HepG2 (cell line): ENCODE results near the gene NMT2. TPM values are rescaled to one million over a fixed set of nuclear protein-coding genes. Genes with fewer than 3 reads are reported as not detected.

Experiments used
- CHCHD3 ChIP-seq: sonication (generic); formaldehyde crosslinking; IDR thresholded peaks from 2 replicates; pipeline ENCODE4 v1.8.0; 2022; ENCODE audit warnings: mild to moderate bottlenecking, missing genetic modification reagents, moderate library complexity
- FOXO4 ChIP-seq: sonication (generic); formaldehyde crosslinking; conservative IDR thresholded peaks from 2 replicates; pipeline ENCODE4 v1.8.1; 2023; ENCODE audit warnings: missing genetic modification reagents
- FOXP1 ChIP-seq, 2 experiments: fragments of 450-650 bp in 1 of 2; IDR thresholded peaks; 2 replicates each; pipeline ENCODE4 v1.6.1; 2017 to 2018; ENCODE audit warnings: antibody characterized with exemption in 1 of 2
- GABPA ChIP-seq, 2 experiments: IDR thresholded peaks; 2 replicates each; pipeline ENCODE4 v1.6.1; 2011 to 2016; ENCODE audit warnings: low read depth in 2 of 2, low read length in 1 of 2, missing biosample characterization in 1 of 2, missing genetic modification characterization in 1 of 2
- MAZ ChIP-seq, 2 experiments: sonication (generic) in 1 of 2; formaldehyde crosslinking in 1 of 2; IDR thresholded peaks; 2 replicates each; pipeline versions ENCODE4 v1.5.0 to v1.6.1; 2012 to 2020; ENCODE audit warnings: low read depth in 2 of 2, mild to moderate bottlenecking in 2 of 2, borderline replicate concordance in 1 of 2, improper control_type of control experiment in 1 of 2, low read length in 1 of 2, missing genetic modification reagents in 1 of 2, moderate library complexity in 1 of 2
- NBN ChIP-seq: fragments of 450-650 bp; conservative IDR thresholded peaks from 2 replicates; pipeline ENCODE4 v1.6.1; 2017
- NR2F1 ChIP-seq, 2 experiments: fragments of 450-650 bp in 1 of 2; formaldehyde crosslinking in 1 of 2; IDR thresholded peaks; 2 replicates each; pipeline versions ENCODE4 v1.5.0 to v1.6.1; 2016 to 2020; ENCODE audit warnings: mild to moderate bottlenecking in 1 of 2, missing compliant biosample characterization in 1 of 2, missing genetic modification reagents in 1 of 2, moderate library complexity in 1 of 2
- PCBP1 ChIP-seq: fragments of 200-400 bp; formaldehyde crosslinking; IDR thresholded peaks from 2 replicates; pipeline ENCODE4 v1.6.1; 2017; ENCODE audit warnings: mild to moderate bottlenecking, low read depth, low read length, borderline replicate concordance
- POGZ ChIP-seq: sonication (generic); formaldehyde crosslinking; IDR thresholded peaks from 2 replicates; pipeline ENCODE4 v1.4.0; 2020; ENCODE audit warnings: mild to moderate bottlenecking, missing genetic modification reagents
- PRPF4 ChIP-seq: fragments of 200-400 bp; formaldehyde crosslinking; IDR thresholded peaks from 2 replicates; pipeline ENCODE4 v1.6.1; 2016; ENCODE audit warnings: low read length, low read depth; ENCODE audit not compliant: poor library complexity, severe bottlenecking
- RFXAP ChIP-seq: sonication (generic); formaldehyde crosslinking; IDR thresholded peaks from 2 replicates; pipeline ENCODE4 v1.4.0; 2020; ENCODE audit warnings: missing genetic modification reagents, borderline replicate concordance
- SATB2 ChIP-seq: sonication (generic); formaldehyde crosslinking; IDR thresholded peaks from 2 replicates; pipeline ENCODE4 v1.5.0; 2020; ENCODE audit warnings: missing genetic modification reagents
- WIZ ChIP-seq: sonication (generic); formaldehyde crosslinking; IDR thresholded peaks from 2 replicates; pipeline ENCODE4 v1.5.1; 2020; ENCODE audit warnings: mild to moderate bottlenecking, missing genetic modification reagents
- ZBTB38 ChIP-seq: sonication (generic); formaldehyde crosslinking; IDR thresholded peaks from 2 replicates; pipeline ENCODE4 v1.5.1; 2020; ENCODE audit warnings: mild to moderate bottlenecking, missing genetic modification reagents
- ZC3H13 ChIP-seq: sonication (generic); formaldehyde crosslinking; IDR thresholded peaks from 2 replicates; pipeline ENCODE4 v1.8.1; 2023; ENCODE audit warnings: mild to moderate bottlenecking, missing genetic modification reagents, moderate library complexity
- ZNF143 ChIP-seq: sonication (generic); formaldehyde crosslinking; IDR thresholded peaks from 2 replicates; pipeline ENCODE4 v1.4.0; 2020; ENCODE audit warnings: missing genetic modification reagents
- ZNF333 ChIP-seq: sonication (generic); formaldehyde crosslinking; IDR thresholded peaks from 2 replicates; pipeline ENCODE4 v1.4.0; 2020; ENCODE audit warnings: mild to moderate bottlenecking, missing genetic modification reagents, borderline replicate concordance
- ZNF550 ChIP-seq: sonication (generic); formaldehyde crosslinking; IDR thresholded peaks from 2 replicates; pipeline ENCODE4 v1.4.0; 2020; ENCODE audit warnings: mild to moderate bottlenecking, missing genetic modification reagents, borderline replicate concordance
- ZNF746 ChIP-seq: sonication (generic); formaldehyde crosslinking; IDR thresholded peaks from 2 replicates; pipeline ENCODE4 v1.8.0; 2022; ENCODE audit warnings: mild to moderate bottlenecking, missing genetic modification reagents
- ZNF773 ChIP-seq: sonication (generic); formaldehyde crosslinking; IDR thresholded peaks from 2 replicates; pipeline ENCODE4 v1.4.0; 2020; ENCODE audit warnings: missing genetic modification reagents, borderline replicate concordance
- polyA plus RNA-seq, 8 experiments: library from polyadenylated mRNA; depleted of rRNA in 3 of 8; stranded (reverse) in 7 of 8; unstranded in 1 of 8; fragments of >200 nt; fragmentation: Illumina TruSeq in 4 of 8; extraction: Trizol in 4 of 8; gene quantifications; 2 replicates each; pipeline versions ENCODE4 v1.2.1 to v1.2.3, GENCODE V29; 2011 to 2016; ENCODE audit warnings: low read depth in 4 of 8, missing spikeins in 1 of 8, mixed read lengths in 1 of 8; ENCODE audit not compliant: insufficient read depth in 1 of 8
- total RNA-seq, 5 experiments: library from RNA; depleted of rRNA; stranded (reverse); fragments of >200 nt; fragmentation: Illumina TruSeq; extraction: Trizol; gene quantifications; 2 replicates each; pipeline ENCODE4 v1.2.3, GENCODE V29; 2016; ENCODE audit warnings: low read depth in 1 of 5
- TF ChIP-seq, protein P1 (sequence below): sonication (generic); formaldehyde crosslinking; IDR thresholded peaks from 2 replicates; pipeline ENCODE4 v1.5.0; 2020; ENCODE audit warnings: mild to moderate bottlenecking, missing genetic modification reagents
- TF ChIP-seq, protein P2 (sequence below): sonication (generic); formaldehyde crosslinking; IDR thresholded peaks from 2 replicates; pipeline ENCODE4 v1.9.0; 2021; ENCODE audit warnings: missing genetic modification reagents, borderline replicate concordance

Gene NMT2
- total and polyA plus RNA-seq, 2 of the 13 experiments (the other 11 are each of a cell fraction or from before 2014, with no cell fraction given) = 10.1 to 23.8 TPM

DNA sequence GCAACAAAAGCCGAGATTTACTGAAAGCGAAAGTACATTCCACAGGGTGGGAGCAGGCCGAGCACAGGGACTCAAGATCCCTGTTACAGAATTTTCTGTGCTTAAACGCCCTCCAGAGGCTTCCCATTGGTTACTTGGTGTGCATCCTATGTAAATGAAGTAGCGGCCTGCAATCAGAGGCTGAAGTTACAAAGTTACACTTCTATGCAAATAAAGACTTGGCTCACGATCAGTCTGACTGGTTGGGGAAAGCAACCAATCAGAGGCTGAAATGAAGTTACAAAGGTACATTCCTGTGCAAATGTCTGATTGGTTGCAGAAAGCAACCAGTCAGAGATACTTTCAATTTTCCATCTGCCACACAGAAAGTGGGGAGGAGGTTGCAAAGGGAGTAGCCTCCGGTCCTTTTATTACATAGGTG lies 84.0 kb downstream of the NMT2 start (continued):
- TF ChIP-seq ZNF333 = no peak
- no peak for TF ChIP-seq PRPF4
- TF ChIP-seq NR2F1 (CRISPR knock-in tag; IDR thresholded peaks at IDR 0.05) = no peak
- TF ChIP-seq, protein P1, sequence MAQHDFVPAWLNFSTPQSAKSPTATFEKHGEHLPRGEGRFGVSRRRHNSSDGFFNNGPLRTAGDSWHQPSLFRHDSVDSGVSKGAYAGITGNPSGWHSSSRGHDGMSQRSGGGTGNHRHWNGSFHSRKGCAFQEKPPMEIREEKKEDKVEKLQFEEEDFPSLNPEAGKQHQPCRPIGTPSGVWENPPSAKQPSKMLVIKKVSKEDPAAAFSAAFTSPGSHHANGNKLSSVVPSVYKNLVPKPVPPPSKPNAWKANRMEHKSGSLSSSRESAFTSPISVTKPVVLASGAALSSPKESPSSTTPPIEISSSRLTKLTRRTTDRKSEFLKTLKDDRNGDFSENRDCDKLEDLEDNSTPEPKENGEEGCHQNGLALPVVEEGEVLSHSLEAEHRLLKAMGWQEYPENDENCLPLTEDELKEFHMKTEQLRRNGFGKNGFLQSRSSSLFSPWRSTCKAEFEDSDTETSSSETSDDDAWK (CRISPR knock-in tag) = no peak
- TF ChIP-seq RFXAP = no peak
- TF ChIP-seq CHCHD3 (CRISPR knock-in tag) = no peak
- TF ChIP-seq WIZ (CRISPR knock-in tag) = no peak
- TF ChIP-seq, protein P2, sequence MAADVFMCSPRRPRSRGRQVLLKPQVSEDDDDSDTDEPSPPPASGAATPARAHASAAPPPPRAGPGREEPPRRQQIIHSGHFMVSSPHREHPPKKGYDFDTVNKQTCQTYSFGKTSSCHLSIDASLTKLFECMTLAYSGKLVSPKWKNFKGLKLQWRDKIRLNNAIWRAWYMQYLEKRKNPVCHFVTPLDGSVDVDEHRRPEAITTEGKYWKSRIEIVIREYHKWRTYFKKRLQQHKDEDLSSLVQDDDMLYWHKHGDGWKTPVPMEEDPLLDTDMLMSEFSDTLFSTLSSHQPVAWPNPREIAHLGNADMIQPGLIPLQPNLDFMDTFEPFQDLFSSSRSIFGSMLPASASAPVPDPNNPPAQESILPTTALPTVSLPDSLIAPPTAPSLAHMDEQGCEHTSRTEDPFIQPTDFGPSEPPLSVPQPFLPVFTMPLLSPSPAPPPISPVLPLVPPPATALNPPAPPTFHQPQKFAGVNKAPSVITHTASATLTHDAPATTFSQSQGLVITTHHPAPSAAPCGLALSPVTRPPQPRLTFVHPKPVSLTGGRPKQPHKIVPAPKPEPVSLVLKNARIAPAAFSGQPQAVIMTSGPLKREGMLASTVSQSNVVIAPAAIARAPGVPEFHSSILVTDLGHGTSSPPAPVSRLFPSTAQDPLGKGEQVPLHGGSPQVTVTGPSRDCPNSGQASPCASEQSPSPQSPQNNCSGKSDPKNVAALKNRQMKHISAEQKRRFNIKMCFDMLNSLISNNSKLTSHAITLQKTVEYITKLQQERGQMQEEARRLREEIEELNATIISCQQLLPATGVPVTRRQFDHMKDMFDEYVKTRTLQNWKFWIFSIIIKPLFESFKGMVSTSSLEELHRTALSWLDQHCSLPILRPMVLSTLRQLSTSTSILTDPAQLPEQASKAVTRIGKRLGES = no peak
- no peak for TF ChIP-seq NBN
- TF ChIP-seq GABPA (IDR thresholded peaks at IDR 0.05; ENCODE audit: low read depth, low read length) = no peak
- no peak for TF ChIP-seq GABPA (CRISPR knock-in tag; IDR thresholded peaks at IDR 0.05; ENCODE audit: low read depth)
- TF ChIP-seq FOXO4 (CRISPR knock-in tag) = no peak
- TF ChIP-seq SATB2 (CRISPR knock-in tag) = no peak
- no peak for TF ChIP-seq ZNF746 (CRISPR knock-in tag)
- no peak for TF ChIP-seq PCBP1
- no peak for TF ChIP-seq ZNF773 (CRISPR knock-in tag)
- peak; percentile 86; the same call in 1 of the 2 replicates for TF ChIP-seq MAZ (IDR thresholded peaks at IDR 0.05; ENCODE audit: borderline replicate concordance, low read depth, low read length)
- no peak for TF ChIP-seq MAZ (CRISPR knock-in tag; IDR thresholded peaks at IDR 0.05; ENCODE audit: low read depth)
- TF ChIP-seq ZNF550 (CRISPR knock-in tag) = no peak
- TF ChIP-seq ZBTB38 (CRISPR knock-in tag) = no peak
- TF ChIP-seq POGZ (CRISPR knock-in tag) = peak; percentile 13; the same call in 1 of the 2 replicates
- no peak for TF ChIP-seq FOXP1 (IDR thresholded peaks at IDR 0.05)
- 0 out of 2 replicates have a peak, but pooled peaks have one; percentile 3 for TF ChIP-seq FOXP1 (CRISPR knock-in tag; IDR thresholded peaks at IDR 0.05)
- no peak for TF ChIP-seq ZC3H13
- TF ChIP-seq ZNF143 (CRISPR knock-in tag) = no peak
